HG03280 (cell line): ENCODE measurements around the gene MUC5AC.

ENCODE experiments used
- ATAC-seq: cut with Tn5 transposase; IDR thresholded peaks from one replicate; pipeline ENCODE4 v1.9.1; 2021; ENCODE audit warnings: mild to moderate bottlenecking, moderate library complexity; ENCODE audit not compliant: unreplicated experiment

The MUC5AC gene

GRCh38 chr11:1120532-1121330 lies 37.0 kb upstream of the MUC5AC start:
- ATAC-seq, result no peak

DNA sequence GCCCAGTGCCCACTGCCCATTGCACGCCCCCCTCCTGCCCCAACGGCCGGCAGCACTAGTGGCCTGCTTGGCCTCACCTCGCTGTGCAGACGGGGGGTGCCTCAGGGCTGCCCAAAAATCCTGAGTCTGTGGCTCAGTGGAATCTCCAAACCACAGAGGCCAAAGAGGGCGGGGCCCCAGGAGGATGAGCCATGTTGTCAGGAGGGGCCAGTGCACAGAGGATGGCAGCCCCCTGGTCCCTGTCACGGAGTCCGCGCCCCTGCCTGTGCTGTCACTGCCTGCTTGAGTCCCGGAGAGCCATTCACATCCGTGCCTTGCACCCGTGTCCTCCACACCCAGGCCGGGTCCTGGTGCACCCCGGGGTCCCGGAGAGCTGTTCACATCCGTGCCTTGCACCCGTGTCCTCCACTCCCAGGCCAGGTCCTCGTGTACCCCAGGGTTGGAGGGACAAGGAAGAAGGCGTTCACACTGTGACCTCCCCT lies 36.4 kb upstream of the MUC5AC start:
- no peak for ATAC-seq

GRCh38 chr11:1121813-1122663 lies 35.7 kb upstream of the MUC5AC start:
- ATAC-seq, result no peak

DNA sequence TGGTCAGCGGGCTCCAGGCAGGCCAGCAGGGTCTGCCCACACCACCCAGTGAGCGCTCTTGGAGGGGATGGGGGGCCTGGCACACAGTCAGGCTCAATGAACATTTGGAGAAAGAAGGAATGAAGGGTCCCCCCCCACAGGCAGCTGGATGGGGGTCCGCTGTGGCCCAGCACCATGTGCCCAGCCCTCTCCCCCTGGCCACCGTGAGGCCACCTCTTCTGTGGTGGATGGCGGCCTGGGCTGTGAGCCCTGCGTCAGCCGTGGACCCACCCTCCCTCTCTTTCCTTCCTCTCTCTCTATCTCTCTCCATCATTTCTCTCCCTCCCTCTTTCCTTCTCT lies 35.1 kb upstream of the MUC5AC start:
- ATAC-seq, result no peak

DNA sequence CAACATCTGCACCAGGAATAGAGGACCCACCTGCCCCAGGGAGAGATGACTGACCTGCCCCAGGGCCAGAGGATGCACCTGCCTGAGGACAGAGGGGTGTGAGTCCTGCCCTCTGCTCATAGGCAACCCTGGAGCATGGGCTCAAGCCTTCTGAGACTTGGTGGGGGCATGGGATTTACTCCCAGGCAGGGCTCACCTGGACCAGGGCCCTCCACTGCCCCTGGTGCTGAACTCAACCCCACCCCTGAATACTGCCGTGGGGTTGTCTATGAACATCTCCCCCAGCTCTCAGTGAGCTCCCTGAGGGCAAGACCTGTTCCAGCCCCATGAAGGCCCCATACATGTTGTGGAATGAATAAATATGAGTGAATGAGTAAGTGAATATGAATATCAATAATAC lies 33.8 kb upstream of the MUC5AC start:
- ATAC-seq, result no peak

- no peak for ATAC-seq
Measured at GRCh38 chr11:1125803-1126202, 31.9 kb upstream of the MUC5AC start.

DNA sequence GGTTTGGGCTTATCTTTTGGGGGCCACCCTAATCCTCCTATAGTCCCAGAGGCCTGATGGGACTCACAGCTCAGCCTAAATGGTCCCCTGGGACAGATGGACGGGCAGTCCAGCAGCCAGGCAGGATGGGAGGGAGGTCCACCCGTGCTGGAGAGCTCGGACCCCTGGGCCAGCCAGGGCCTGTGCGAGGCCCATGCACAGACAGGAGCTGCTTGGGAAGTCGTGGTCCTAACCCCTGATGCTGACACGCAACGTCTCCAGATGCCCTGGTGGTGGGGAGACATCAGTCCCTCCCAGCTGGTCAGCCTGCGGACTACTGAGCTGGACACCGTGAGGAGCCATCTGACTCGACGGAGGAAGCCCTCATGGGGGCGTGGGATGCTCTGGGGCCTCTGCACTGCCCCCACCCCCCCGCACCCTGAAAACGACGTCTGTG lies 31.2 kb upstream of the MUC5AC start:
- no peak for ATAC-seq

DNA sequence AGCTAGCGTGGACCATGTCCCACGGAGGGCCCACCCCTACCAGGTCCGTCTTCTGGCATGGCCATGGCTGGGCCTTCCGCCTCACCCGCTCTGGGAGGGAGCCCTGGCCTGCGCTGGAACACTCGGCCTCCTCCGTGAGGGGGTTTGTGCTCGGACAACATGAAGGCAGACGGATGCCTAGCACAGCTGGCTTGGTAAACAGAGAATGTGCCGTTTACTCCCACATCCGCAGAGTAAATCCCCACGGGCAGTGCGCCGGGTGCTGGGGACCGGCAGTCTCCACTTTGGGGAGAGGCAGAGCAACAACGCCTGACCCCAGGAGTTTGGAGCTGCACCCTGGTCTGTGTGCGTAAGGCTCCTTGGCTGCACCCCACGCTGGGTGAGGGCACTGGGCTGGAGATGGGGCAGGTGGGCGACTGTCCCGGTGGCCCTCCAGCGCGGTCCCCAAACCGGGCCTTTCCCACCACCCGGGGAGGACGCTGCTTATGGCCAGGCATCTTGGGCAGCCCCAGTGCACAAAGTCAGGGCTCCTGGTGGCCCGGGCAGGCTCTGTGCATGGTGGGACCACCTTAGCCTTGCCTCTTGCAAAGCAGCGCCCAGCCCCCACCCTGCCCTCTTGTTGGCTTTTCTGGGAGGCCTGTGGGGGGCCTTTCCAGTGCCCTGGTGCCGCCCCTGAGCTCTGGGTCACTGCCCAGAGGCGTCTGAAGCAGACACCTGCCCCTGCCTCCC lies 30.7 kb upstream of the MUC5AC start:
- ATAC-seq, result no peak

GRCh38 chr11:1127664-1128162 lies 30.0 kb upstream of the MUC5AC start:
- no peak for ATAC-seq

DNA sequence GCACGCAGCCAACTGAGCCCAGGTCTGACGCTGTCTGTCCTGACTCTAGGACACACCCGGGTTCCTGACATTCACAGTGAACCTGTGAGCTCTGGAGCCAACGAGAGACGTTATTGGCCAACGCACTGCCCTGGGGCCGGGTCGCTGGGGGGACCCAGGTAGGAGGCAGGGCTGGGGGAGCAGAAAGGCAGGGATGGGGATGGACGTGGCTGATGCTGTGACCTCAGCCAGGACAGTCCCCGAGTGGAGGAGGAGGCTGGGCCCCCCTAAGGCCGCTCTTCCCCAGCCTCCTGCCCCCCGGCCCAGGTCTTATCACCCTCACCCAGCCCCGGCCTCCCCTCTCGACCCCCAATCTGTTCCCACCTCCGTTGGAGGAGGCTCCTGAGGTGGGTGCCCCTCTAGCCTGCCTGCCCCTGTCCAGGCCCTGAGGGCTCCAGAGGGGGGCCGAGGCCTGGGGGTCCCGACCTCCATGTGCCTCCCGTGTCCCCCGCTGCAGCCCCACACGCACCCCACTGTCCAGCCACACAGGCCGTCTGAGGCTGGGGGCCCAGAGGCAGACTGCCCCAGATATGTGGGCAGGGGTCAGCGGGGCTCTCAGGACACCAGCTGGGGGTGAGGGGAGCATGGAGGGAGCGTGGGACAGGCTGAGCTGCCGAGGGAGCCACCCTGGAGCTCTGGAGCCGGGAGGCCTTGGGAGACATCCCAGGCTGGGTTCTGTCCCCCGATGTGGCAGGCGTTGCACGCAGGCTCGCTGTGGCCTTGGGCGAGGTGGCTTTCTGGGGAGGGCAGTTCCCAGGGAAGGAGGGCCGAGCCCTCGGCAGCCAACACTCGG lies 29.2 kb upstream of the MUC5AC start:
- ATAC-seq, result no peak

GRCh38 chr11:1129143-1129610 lies 28.6 kb upstream of the MUC5AC start:
- ATAC-seq, result no peak

- ATAC-seq, result no peak
Measured at GRCh38 chr11:1129611-1130160, 28.1 kb upstream of the MUC5AC start.

GRCh38 chr11:1130276-1131032 lies 27.3 kb upstream of the MUC5AC start:
- ATAC-seq, result no peak

DNA sequence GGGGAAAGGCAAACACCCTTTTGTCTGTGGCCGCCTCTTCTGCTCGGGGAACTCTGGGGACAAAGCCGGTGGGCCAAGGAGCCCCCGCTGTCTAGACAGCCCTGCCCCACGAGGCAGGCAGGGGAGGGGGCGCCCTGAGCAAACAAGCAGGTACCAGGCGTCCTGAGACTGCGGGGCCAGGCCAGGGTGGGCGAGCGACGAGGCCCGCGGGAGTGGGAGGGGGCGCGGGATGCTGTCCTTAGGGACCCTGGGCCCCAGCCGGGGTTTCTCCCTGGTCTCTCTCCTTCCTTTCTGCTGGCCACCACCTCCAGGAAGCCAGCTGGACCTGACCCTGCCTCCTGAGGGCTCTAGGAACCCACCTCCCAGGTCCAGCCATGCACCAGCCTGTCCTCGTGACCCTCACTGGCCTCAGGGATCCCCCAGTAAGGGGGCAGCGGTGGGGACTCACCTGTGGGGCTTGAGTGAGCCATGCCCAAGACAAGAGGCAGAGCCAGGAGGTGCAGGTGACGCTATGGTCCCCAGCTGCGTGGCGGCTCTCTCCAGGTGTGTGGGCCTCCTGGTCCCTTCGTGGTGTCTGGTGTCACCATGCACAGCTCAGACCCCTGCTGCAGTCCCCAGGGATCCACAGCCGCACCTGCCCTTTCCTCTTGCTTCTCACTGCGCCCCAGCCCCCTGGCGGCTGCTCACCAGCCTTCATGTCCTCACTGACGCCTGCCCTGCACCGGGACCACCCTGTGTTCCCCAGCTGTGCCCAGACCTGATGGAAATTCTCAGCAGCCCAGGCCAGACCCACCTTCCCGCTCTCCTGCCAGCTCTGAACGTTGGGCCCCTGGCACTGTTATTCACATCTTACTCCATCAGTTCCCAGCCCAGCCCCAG lies 26.5 kb upstream of the MUC5AC start:
- no peak for ATAC-seq

DNA sequence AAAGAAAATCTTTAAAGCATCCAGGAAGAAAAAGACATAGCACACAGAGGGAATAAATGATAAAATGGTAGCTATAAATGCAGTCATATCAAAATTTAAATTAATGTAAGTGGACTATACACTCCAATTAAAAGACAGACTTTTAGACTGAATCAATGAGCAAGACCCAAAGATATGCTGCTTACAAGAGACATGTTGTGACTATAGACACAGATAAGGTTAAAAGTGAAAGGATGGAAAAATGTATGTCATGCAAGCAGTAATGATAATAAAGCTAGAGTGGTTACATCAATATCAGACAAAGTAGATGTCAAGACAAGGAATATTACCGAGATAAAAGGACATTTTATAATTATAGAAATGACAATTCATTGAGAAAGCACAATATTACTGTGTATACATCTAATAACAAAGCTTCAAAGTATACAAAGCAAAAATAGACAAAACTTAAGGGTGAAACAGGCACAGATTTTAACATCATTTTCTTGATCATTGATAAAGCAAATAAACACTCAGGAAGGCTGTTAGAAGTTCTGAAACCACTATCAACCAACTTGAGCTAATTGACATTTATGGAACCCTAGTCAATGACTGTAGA lies 22.8 kb upstream of the MUC5AC start:
- ATAC-seq, result no peak

GRCh38 chr11:1138097-1138496 lies 19.7 kb upstream of the MUC5AC start:
- ATAC-seq, result no peak

- no peak for ATAC-seq
Measured at GRCh38 chr11:1139441-1140083, 18.2 kb upstream of the MUC5AC start.
